COLO668 (cell line): ENCODE results near the gene POLH.
"Not testable (repeated sequence)": the region's sequence is repeated elsewhere in the genome, so short reads cannot be mapped to it uniquely, and the experiment has no call there.

Source experiments
- DNase-seq: peaks from one replicate; lab custom pipeline; 2025; ENCODE audit not compliant: unreplicated experiment; lab: John Stamatoyannopoulos, UW

The POLH gene

GRCh38 chr6:43629505-43630300, 53.7 kb downstream of the POLH start:
- peak; percentile 88 for DNase-seq

- no peak for DNase-seq
Observed at GRCh38 chr6:43630980-43631619, 55.1 kb downstream of the POLH start.

GRCh38 chr6:43633002-43633401, 57.0 kb downstream of the POLH start:
- DNase-seq = not testable (repeated sequence)

GRCh38 chr6:43634702-43635303, 58.8 kb downstream of the POLH start:
- no peak for DNase-seq

GRCh38 chr6:43635387-43636307, 59.7 kb downstream of the POLH start, which contains the start of gene MAD2L1BP:
TSS of gene MAD2L1BP (plus strand) at chr6:43635840. CDS start at chr6:43635876, 36 bp downstream.
- peak; percentile 82 for DNase-seq

- peak; percentile 3 for DNase-seq
Observed at GRCh38 chr6:43636308-43636659, 60.3 kb downstream of the POLH start.

GRCh38 chr6:43639984-43640800, 64.2 kb downstream of the POLH start:
- no peak for DNase-seq

GRCh38 chr6:43644940-43645612, 69.1 kb downstream of the POLH start, which contains the start of gene RSPH9:
TSS of gene RSPH9 (plus strand) at chr6:43645036. CDS start at chr6:43645099, 63 bp downstream.
- DNase-seq = peak; percentile 21

- no peak for DNase-seq
Observed at GRCh38 chr6:43645613-43645964, 69.6 kb downstream of the POLH start.

- no peak for DNase-seq
Observed at GRCh38 chr6:43647613-43648012, 71.6 kb downstream of the POLH start.

- DNase-seq = no peak
Observed at GRCh38 chr6:43648248-43648647, 72.3 kb downstream of the POLH start.

- DNase-seq = not testable (repeated sequence)
Observed at GRCh38 chr6:43652822-43653221, 76.8 kb downstream of the POLH start.

GRCh38 chr6:43657221-43657802, 81.3 kb downstream of the POLH start:
- no peak for DNase-seq

GRCh38 chr6:43658161-43658560, 82.2 kb downstream of the POLH start:
- no peak for DNase-seq

- not testable (repeated sequence) for DNase-seq
Observed at GRCh38 chr6:43662948-43663347, 87.0 kb downstream of the POLH start.
